GM12878 (cell line): ENCODE data around the gene POFUT1.

Source experiments
- ASH2L ChIP-seq: fragments of 300-600, 200-600 bp; sonication (generic); IDR thresholded peaks from 2 replicates; pipeline ENCODE4 v1.6.1; 2017; ENCODE audit warnings: low read depth, mild to moderate bottlenecking, borderline replicate concordance
- CREB1 ChIP-seq: IDR thresholded peaks from 2 replicates; pipeline ENCODE4 v1.6.1; 2012; ENCODE audit warnings: low read depth, mild to moderate bottlenecking, inconsistent platforms
- CTCF ChIP-seq, 3 experiments: IDR thresholded peaks in 2 of 3; conservative IDR thresholded peaks in 1 of 3; 2 replicates each; pipeline ENCODE4 v1.5.1; 2011; ENCODE audit warnings: low read depth in 3 of 3, low read length in 3 of 3, mild to moderate bottlenecking in 3 of 3, control low read depth in 2 of 3, moderate library complexity in 2 of 3, inconsistent platforms in 1 of 3, mixed read lengths in 1 of 3; ENCODE audit not compliant: control insufficient read depth in 2 of 3, insufficient read depth in 1 of 3; ENCODE audit errors: extremely low read depth in 1 of 3
- EP300 ChIP-seq, 2 experiments: fragments of 150-350 bp in 1 of 2; IDR thresholded peaks; 2 replicates each; pipeline ENCODE4 v1.6.1; 2011 to 2012; ENCODE audit warnings: low read depth in 2 of 2, low read length in 2 of 2, borderline replicate concordance in 1 of 2, improper control_type of control experiment in 1 of 2, inconsistent platforms in 1 of 2; ENCODE audit not compliant: control insufficient read depth in 1 of 2
- EZH2 ChIP-seq: IDR thresholded peaks from 2 replicates; pipeline ENCODE4 v1.6.1; 2012; ENCODE audit warnings: low read depth, mild to moderate bottlenecking, control low read depth, inconsistent platforms, low read length, borderline replicate concordance; ENCODE audit not compliant: control insufficient read depth
- MAX ChIP-seq: IDR thresholded peaks from 2 replicates; pipeline ENCODE4 v1.6.1; 2012; ENCODE audit warnings: low read depth, low read length, improper control_type of control experiment
- MTA3 ChIP-seq: IDR thresholded peaks from 2 replicates; pipeline ENCODE4 v1.6.1; 2012; ENCODE audit warnings: low read length, inconsistent platforms, borderline replicate concordance
- SIN3A ChIP-seq: IDR thresholded peaks from 2 replicates; pipeline ENCODE4 v1.6.1; 2012; ENCODE audit warnings: low read depth, low read length, improper control_type of control experiment
- ZNF274 ChIP-seq: IDR thresholded peaks from one replicate; pipeline ENCODE4 v1.8.0; 2011; ENCODE audit not compliant: insufficient read length, insufficient read depth

GRCh38 chr20:32231245-32231644 is 23.6 kb downstream of the POFUT1 start:
- no peak for TF ChIP-seq EZH2
- TF ChIP-seq ASH2L = no peak
- no peak for TF ChIP-seq CTCF (IDR thresholded peaks at IDR 0.05 in 2 of 3, conservative IDR thresholded peaks at IDR 0.05 in 1 of 3; ENCODE audit: control insufficient read depth in 2 of 3, extremely low read depth in 1 of 3, insufficient read depth in 1 of 3, low read depth in 3 of 3, low read length in 3 of 3)
- no peak for TF ChIP-seq EP300 (IDR thresholded peaks at IDR 0.05; ENCODE audit: borderline replicate concordance in 1 of 2, control insufficient read depth in 1 of 2, low read depth in 2 of 2, low read length in 2 of 2)
- no peak for TF ChIP-seq ZNF274
- TF ChIP-seq SIN3A = no peak
- TF ChIP-seq CREB1 = no peak
- TF ChIP-seq MAX = no peak
- TF ChIP-seq MTA3 = no peak
